T follicular helper cell (primary cell): ENCODE results near the gene TTC31.
A peak's percentile ranks its signal among the peaks of the same experiment; 100 is the strongest.
"Not testable (repeated sequence)": the region's sequence is repeated elsewhere in the genome, so short reads cannot be mapped to it uniquely, and the experiment has no call there.

ENCODE experiments used
- DNase-seq: peaks from one replicate; pipeline ENCODE4 v3.0.0-alpha.2; 2020; ENCODE audit warnings: low read depth
- total RNA-seq, 2 experiments: gene quantifications; one replicate each; lab custom pipeline; 2026; lab: John Stamatoyannopoulos, UW

TTC31 gene
- total RNA-seq = 22.7 to 40.8 reads per million in 2 experiments

GRCh38 chr2:74482801-74483674 is at the start of gene TTC31, which contains the start of gene CCDC142:
TSS of gene TTC31 (plus strand) at chr2:74483081. CDS start at chr2:74483096, 15 bp downstream.
TSS of gene CCDC142 (minus strand) at chr2:74482998. CDS start at chr2:74482837, 161 bp downstream.
- peak; percentile 90 for DNase-seq

GRCh38 chr2:74436111-74436805 is 46.6 kb upstream of the TTC31 start:
- no peak for DNase-seq

- no peak for DNase-seq
These were observed 45.8 kb upstream of the TTC31 start for GRCh38 chr2:74436848-74437695.

GRCh38 chr2:74438248-74438647 is 44.6 kb upstream of the TTC31 start:
- DNase-seq = no peak

- DNase-seq = no peak
These were observed 43.5 kb upstream of the TTC31 start for GRCh38 chr2:74439373-74439772.

GRCh38 chr2:74439803-74440377 is 43.0 kb upstream of the TTC31 start:
- DNase-seq = no peak

GRCh38 chr2:74440378-74441169 is 42.3 kb upstream of the TTC31 start:
- DNase-seq = no peak

GRCh38 chr2:74441170-74441689 is 41.7 kb upstream of the TTC31 start:
- no peak for DNase-seq

- DNase-seq = no peak
These were observed 41.0 kb upstream of the TTC31 start, which contains the start of gene RTKN for GRCh38 chr2:74441690-74442482. TSS of gene RTKN (minus strand) at chr2:74441937. CDS start at chr2:74441816, 121 bp downstream.

- not testable (repeated sequence) for DNase-seq
These were observed 40.2 kb upstream of the TTC31 start for GRCh38 chr2:74442483-74443297.

- no peak for DNase-seq
These were observed 38.2 kb upstream of the TTC31 start for GRCh38 chr2:74444498-74445318.

GRCh38 chr2:74447230-74447999 is 35.5 kb upstream of the TTC31 start:
- no peak for DNase-seq

GRCh38 chr2:74448771-74449170 is 34.1 kb upstream of the TTC31 start:
- DNase-seq = no peak

- DNase-seq = no peak
These were observed 32.2 kb upstream of the TTC31 start for GRCh38 chr2:74450570-74451190.

- peak; percentile 94 for DNase-seq
These were observed 28.0 kb upstream of the TTC31 start, which contains the start of gene INO80B for GRCh38 chr2:74454654-74455511. TSS of gene INO80B (plus strand) at chr2:74455087. CDS start at chr2:74455117, 30 bp downstream.
